Measurements from ENCODE around the gene PLCD3. TPM values are rescaled to one million over a fixed set of nuclear protein-coding genes. Genes with fewer than 3 reads are reported as not detected.

Gene PLCD3
- total RNA-seq, 1 donor from 2014 or later: 63.6 TPM

DNA sequence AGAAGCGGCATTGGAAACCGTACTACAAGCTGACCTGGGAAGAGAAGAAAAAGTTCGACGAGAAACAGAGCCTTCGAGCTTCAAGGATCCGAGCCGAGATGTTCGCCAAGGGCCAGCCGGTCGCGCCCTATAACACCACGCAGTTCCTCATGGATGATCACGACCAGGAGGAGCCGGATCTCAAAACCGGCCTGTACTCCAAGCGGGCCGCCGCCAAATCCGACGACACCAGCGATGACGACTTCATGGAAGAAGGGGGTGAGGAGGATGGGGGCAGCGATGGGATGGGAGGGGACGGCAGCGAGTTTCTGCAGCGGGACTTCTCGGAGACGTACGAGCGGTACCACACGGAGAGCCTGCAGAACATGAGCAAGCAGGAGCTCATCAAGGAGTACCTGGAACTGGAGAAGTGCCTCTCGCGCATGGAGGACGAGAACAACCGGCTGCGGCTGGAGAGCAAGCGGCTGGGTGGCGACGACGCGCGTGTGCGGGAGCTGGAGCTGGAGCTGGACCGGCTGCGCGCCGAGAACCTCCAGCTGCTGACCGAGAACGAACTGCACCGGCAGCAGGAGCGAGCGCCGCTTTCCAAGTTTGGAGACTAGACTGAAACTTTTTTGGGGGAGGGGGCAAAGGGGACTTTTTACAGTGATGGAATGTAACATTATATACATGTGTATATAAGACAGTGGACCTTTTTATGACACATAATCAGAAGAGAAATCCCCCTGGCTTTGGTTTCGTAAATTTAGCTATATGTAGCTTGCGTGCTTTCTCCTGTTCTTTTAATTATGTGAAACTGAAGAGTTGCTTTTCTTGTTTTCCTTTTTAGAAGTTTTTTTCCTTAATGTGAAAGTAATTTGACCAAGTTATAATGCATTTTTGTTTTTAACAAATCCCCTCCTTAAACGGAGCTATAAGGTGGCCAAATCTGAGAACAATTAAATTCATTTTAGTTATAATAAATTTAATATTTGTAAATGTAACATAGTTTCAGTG lies 17.7 kb upstream of the PLCD3 start:
- peak; percentile 75 for DNase-seq (ENCODE audit: low spot score)

GRCh38 chr17:45149037-45149668 lies 16.8 kb upstream of the PLCD3 start:
- peak; percentile 84 for DNase-seq (ENCODE audit: low spot score)

GRCh38 chr17:45148183-45149036 lies 16.1 kb upstream of the PLCD3 start, which contains the start of gene HEXIM1:
Gene HEXIM1, plus strand, starts transcription at chr17:45148475. Its CDS starts 716 bp downstream, at chr17:45149191.
- peak; percentile 100 for DNase-seq (ENCODE audit: low spot score)

GRCh38 chr17:45147581-45148182 lies 15.4 kb upstream of the PLCD3 start:
- peak; percentile 82 for DNase-seq (ENCODE audit: low spot score)

DNA sequence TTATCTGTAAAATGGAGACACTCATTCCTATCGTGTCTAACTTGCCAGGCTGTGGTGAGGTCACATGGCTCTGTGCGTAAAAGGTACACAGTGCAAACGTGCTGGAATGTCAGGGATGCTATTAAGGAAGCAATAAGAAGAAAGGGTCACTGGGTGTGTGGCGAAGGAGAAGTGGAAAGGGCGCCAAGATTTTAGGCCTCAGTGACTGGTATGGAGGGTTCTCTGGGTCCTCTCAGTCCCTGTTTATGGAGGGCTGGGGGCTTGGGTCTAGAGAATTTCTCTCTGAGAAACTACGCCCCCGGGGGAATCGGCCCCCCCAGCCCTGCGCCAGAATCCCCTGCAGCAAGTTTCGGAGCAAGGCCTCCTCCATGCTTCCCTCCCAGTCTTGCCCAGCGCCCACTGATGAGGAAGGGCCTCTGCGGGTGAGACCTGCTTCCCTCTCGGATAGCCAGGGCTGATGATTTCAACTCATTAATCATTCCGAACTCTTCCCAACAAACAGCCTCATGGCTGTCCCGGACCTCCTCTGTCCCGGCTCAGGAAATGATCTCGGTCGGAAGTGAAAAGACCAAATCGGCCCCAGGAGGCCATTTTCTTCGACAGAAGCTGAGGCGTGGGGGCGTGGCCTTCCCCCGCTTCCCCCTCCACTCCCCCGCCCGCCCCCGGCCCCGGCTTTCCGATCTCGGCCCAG lies 14.7 kb upstream of the PLCD3 start:
- DNase-seq (ENCODE audit: low spot score): peak; percentile 83

DNA sequence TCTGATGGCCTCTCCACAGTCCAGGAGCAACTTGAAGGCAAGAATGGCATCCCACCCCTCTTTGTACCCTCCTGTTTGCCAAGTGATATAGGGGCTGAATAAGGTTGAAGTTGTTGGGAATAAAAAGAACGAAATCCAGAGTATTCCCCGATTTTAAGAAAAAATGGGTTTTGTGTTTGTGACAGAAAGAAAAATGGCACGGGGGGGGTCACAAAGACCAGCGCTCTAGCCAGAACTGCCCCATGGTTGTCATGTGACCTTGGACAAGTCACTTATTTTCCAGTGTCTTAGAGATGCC lies 14.2 kb upstream of the PLCD3 start:
- DNase-seq (ENCODE audit: low spot score): no peak

DNA sequence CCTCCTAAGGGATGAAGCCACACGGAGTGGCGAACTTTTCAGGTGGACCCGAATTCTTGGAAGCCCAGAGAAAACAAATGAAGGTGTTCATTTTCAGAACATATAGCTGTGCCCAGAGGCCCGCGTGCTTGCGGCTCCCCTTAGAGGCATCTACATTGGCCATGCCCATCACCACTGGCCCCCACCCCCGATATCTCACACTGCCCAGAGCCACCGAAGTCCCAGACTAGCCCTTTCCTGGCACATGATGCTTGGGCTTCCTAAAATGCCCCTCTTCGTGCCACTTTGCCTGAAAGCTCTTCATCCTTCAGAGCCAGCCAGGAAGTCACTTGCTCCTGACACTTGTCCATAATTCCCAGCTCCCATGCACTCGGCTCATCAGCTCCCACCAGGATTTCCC lies 13.9 kb upstream of the PLCD3 start:
- no peak for DNase-seq (ENCODE audit: low spot score)

DNA sequence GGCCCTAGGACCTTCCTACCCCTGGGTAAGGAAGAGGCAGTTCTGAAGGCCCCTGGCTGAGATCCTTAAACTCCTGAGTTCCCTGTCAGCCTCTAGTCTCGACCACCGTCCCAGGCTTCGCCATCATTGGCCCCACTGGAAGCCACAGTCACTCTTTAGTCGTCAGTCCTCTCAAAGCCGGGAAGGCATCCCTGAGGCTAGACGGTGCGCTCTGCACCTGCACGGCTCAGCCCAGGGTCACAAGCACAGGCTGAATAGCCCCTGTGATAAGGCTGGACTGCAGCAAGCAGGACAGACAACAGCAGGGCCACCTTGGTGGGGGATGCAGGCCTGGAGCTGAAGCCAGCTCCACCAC lies 12.7 kb upstream of the PLCD3 start:
- no peak for DNase-seq (ENCODE audit: low spot score)

- DNase-seq (ENCODE audit: low spot score): no peak
Measured at GRCh38 chr17:45144199-45145034, 12.1 kb upstream of the PLCD3 start.

GRCh38 chr17:45143767-45144198 lies 11.5 kb upstream of the PLCD3 start:
- peak; percentile 78 for DNase-seq (ENCODE audit: low spot score)

GRCh38 chr17:45143094-45143670 lies 10.9 kb upstream of the PLCD3 start:
- no peak for DNase-seq (ENCODE audit: low spot score)

DNA sequence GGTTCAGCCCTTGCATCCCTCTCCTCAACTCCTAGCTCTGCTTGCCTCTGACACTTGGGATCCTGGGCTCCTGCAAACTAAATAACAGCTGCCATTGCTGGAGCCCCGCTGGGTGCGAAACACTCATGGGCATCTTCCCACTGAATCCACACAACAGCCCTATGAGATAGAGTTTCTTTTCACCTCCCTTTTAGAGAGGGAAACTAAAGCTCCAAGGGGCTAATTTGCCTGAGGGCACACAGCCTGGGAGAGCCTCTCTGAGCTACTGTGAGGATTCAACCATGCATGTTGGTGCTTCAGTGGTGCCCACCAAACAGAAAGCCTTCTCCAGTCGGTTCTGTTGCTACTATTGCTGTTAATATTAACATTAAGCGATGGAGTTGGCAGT lies 7.2 kb upstream of the PLCD3 start:
- no peak for DNase-seq (ENCODE audit: low spot score)

GRCh38 chr17:45138911-45139532 lies 6.7 kb upstream of the PLCD3 start:
- no peak for DNase-seq (ENCODE audit: low spot score)

DNA sequence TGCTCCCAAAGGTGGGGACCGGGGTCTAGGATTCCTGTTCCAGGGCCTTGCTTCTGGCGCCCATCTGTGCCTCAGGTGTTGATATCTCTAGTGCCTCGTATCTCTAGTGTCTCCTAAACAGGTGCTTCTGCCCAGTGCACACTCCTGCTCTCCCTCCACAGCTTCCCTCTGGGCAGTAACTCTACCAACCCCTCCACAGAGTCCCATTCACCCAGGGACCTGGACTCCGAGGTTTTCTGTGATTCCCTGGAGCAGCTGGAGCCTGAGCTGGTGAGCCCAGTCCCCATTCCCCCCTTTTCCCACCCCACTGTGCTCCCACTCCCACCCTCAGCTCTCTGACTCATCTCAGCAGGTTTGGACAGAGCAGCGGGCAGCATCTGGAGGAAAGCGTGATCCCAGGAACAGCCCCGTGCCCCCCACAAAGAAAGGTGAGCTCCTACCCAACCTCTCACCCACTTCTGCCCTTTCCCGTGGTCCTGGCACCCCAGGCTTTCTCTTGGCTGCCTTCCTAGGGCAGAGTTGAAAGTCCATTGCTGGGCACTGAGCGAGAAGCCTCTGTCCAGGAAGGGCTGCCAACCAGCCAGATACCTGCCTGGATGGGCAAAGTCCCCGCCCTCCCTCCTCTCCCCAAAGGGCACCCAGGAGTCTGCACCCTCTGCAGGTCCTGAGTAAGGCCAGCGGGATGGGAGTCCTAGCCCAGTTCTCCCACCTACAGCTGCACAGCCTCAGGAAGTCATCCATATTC lies 5.4 kb upstream of the PLCD3 start:
- peak; percentile 72 for DNase-seq (ENCODE audit: low spot score)

DNA sequence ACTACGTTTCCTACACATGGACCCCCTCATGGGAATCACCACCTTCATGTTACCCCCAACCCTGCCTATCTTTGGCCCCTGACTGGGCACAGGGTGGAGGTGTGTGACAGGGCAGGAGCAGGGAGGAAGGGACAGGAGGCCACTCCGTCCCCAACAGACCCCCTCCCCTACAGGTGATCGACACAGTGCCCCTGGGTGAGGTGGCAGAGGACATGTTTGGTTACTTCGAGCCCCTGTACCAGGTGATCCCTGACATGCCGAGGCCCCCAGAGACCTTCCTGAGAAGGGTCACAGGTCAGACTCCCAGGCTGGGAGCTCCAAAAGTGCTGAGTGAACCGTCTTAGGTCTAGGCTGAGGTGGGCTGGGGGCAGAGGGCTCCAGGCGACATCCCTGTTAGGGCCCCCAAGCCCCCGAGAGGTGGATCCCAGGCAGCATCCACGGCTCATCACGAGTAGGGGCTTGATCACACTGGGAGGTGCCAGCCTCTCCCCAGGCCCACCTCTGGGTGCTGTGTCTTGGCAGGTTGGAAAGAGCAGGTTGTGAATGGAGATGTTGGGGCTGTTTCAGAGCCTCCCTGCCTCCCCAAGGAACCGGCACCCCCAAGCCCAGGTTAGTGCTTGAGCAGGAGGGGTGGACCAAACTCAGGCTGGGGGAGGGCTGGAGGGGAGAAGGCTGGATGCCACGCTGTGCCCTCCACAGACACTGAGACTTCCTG lies 4.7 kb upstream of the PLCD3 start:
- DNase-seq (ENCODE audit: low spot score): no peak

- no peak for DNase-seq (ENCODE audit: low spot score)
Measured at GRCh38 chr17:45135978-45136791, 3.9 kb upstream of the PLCD3 start.
